Inferior parietal cortex (tissue), 1 donor: ENCODE data around the gene XRN2.
A peak's percentile ranks its signal among the peaks of the same experiment; 100 is the strongest.

ENCODE experiments used
- DNase-seq: peaks from one replicate; pipeline ENCODE4 v3.0.0-alpha.2; 2016; ENCODE audit errors: extremely low spot score

XRN2 gene

GRCh38 chr20:21294755-21295154 lies 8.4 kb upstream of the XRN2 start:
- no peak for DNase-seq

GRCh38 chr20:21301940-21302663 lies 1.0 kb upstream of the XRN2 start:
- DNase-seq, result peak; percentile 9

GRCh38 chr20:21302664-21303060 lies 469 bp upstream of the XRN2 start:
- peak; percentile 56 for DNase-seq

GRCh38 chr20:21303872-21304586 lies 898 bp downstream of the XRN2 start:
- peak; percentile 12 for DNase-seq

GRCh38 chr20:21308340-21308739 lies 5.2 kb downstream of the XRN2 start:
- DNase-seq, result no peak

GRCh38 chr20:21309678-21310467 lies 6.7 kb downstream of the XRN2 start:
- no peak for DNase-seq

- no peak for DNase-seq
Observed at GRCh38 chr20:21312813-21313474, 9.8 kb downstream of the XRN2 start.

- DNase-seq, result no peak
Observed at GRCh38 chr20:21315138-21315537, 12.0 kb downstream of the XRN2 start.

- no peak for DNase-seq
Observed at GRCh38 chr20:21322083-21322710, 19.1 kb downstream of the XRN2 start.

- DNase-seq, result no peak
Observed at GRCh38 chr20:21322921-21323331, 19.8 kb downstream of the XRN2 start.

- no peak for DNase-seq
Observed at GRCh38 chr20:21323640-21324039, 20.5 kb downstream of the XRN2 start.

GRCh38 chr20:21324126-21324525 lies 21.0 kb downstream of the XRN2 start:
- DNase-seq, result no peak

GRCh38 chr20:21325296-21325695 lies 22.2 kb downstream of the XRN2 start:
- no peak for DNase-seq

- DNase-seq, result no peak
Observed at GRCh38 chr20:21326700-21327099, 23.6 kb downstream of the XRN2 start.

- no peak for DNase-seq
Observed at GRCh38 chr20:21336455-21337151, 33.5 kb downstream of the XRN2 start.

- DNase-seq, result no peak
Observed at GRCh38 chr20:21338291-21338690, 35.2 kb downstream of the XRN2 start.

- DNase-seq, result no peak
Observed at GRCh38 chr20:21339499-21339898, 36.4 kb downstream of the XRN2 start.

GRCh38 chr20:21340991-21341697 lies 38.0 kb downstream of the XRN2 start:
- no peak for DNase-seq

GRCh38 chr20:21342656-21343345 lies 39.7 kb downstream of the XRN2 start:
- DNase-seq, result no peak
